Retinal pigment epithelial cell (primary cell): ENCODE measurements around the gene NEUROD6.

Experiments
- DNase-seq: peaks from one replicate; pipeline ENCODE4 v3.0.0-alpha.2; 2010; ENCODE audit warnings: low read depth
- H3K4me3 ChIP-seq: 2 replicates; pipeline ENCODE4 v1.5.1; 2011; ENCODE audit warnings: mild to moderate bottlenecking, low read length, control low read depth, moderate library complexity
- TF ChIP-seq, protein P1 (sequence below): conservative IDR thresholded peaks from 2 replicates; pipeline ENCODE4 v1.5.1; 2011; ENCODE audit warnings: low read depth, low read length, control low read depth, inconsistent platforms

The NEUROD6 gene

DNA sequence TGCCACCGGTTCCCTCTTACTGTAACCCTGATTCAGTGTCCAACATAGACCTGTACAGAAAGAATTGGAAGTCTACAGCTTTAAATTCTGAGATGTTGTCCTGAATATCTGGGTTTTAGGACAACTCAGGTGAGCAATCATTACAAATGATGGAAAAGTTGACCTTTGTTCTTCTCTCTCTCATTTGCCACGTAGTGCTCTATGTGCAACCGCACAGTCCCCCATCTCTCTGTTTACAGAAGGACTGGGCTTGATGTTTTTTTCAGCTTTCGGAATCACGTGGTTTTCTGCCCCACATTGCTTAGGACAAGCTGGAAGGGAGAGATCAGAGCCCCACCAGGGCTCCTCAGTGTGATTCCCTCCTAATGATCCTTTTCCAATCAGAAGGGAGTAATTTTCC, 22.2 kb downstream of the NEUROD6 start:
- H3K4me3 ChIP-seq = no peak overlapping the region
- no peak for DNase-seq
- TF ChIP-seq, protein P1, sequence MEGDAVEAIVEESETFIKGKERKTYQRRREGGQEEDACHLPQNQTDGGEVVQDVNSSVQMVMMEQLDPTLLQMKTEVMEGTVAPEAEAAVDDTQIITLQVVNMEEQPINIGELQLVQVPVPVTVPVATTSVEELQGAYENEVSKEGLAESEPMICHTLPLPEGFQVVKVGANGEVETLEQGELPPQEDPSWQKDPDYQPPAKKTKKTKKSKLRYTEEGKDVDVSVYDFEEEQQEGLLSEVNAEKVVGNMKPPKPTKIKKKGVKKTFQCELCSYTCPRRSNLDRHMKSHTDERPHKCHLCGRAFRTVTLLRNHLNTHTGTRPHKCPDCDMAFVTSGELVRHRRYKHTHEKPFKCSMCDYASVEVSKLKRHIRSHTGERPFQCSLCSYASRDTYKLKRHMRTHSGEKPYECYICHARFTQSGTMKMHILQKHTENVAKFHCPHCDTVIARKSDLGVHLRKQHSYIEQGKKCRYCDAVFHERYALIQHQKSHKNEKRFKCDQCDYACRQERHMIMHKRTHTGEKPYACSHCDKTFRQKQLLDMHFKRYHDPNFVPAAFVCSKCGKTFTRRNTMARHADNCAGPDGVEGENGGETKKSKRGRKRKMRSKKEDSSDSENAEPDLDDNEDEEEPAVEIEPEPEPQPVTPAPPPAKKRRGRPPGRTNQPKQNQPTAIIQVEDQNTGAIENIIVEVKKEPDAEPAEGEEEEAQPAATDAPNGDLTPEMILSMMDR = no peak

DNA sequence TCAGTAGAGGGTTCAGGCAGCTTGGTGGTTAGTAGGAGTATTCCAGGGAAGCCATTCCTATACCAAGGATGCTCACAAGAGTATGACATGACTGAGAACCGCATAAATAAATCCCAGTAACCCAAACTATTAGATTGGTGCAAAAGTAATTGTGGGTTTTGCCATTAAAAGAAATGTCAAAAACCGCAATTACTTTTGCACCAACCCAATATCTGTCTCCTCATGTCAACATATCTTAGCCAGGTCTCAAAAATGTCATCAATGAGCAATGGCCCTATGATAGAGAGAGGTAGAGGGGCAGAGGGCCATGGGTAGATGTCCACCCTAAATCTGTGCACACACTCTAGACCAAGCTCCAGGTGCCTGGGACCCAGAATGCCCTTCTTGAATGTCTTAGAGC, 23.6 kb downstream of the NEUROD6 start:
- TF ChIP-seq, protein P1 = no peak
- no peak for DNase-seq
- no peak overlapping the region for H3K4me3 ChIP-seq

- no peak for DNase-seq
- no peak overlapping the region for H3K4me3 ChIP-seq
- TF ChIP-seq, protein P1 = no peak
These were observed 24.8 kb downstream of the NEUROD6 start for GRCh38 chr7:31315758-31316157.

- no peak overlapping the region for H3K4me3 ChIP-seq
- no peak for DNase-seq
- TF ChIP-seq, protein P1 = no peak
These were observed 25.7 kb downstream of the NEUROD6 start for GRCh38 chr7:31314781-31315180.

DNA sequence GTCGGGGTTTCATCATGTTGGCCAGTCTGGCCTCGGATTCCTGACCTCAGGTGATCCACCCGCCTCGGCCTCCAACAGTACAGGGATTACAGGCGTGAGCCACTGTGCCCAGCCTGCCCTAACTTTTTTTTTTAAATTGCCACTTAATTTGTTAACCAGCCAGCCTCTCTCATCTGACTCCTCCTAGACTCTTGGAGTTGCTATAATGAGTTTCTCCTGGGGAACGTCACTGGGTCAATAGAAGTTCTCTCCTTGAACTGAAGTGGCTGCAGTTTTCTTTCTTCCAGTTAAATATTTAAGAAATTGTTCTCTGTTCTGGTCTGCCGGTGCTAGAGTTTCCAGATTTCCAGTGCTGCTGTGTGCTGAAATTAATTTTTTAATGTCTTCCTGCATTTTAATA, 27.6 kb downstream of the NEUROD6 start:
- TF ChIP-seq, protein P1 = no peak
- no peak for DNase-seq
- no peak overlapping the region for H3K4me3 ChIP-seq

GRCh38 chr7:31311552-31311951, 29.0 kb downstream of the NEUROD6 start:
- TF ChIP-seq, protein P1 = no peak
- no peak for DNase-seq
- H3K4me3 ChIP-seq = no peak overlapping the region

DNA sequence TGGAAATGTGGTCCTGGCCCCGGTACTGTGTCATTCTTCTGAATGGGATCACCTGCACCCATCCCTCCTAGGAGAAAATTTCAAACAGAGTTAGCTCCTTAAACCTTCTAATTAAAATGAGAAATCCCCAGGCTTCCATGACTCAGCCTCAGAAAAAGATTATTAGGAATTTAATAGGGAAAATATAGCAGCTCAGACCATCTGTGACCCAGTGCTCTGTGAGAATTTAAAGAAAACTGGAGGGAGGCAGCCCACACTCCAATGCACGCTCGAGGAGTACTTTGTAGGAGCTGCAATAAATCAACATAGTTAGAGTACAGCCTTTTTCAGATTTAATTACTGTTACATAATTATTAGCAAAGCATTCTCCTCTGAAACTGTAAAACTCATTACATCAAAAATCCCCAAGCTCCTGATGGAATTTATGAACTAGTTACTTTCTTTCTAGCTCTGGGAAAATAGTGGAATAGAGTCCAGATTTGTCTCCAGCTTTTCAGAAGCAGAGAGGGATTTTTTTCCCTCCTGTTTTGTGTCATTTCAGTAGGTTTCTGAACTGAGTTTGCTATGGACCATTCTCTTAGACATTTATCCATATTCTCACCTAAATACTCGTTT, 30.1 kb downstream of the NEUROD6 start:
- no peak overlapping the region for H3K4me3 ChIP-seq
- DNase-seq = no peak
- TF ChIP-seq, protein P1 = no peak
